ENCODE measurements around the gene CUEDC1.

GRCh38 chr17:57984261-57984890, 29.2 kb upstream of the CUEDC1 start:
- TF ChIP-seq, protein P1, sequence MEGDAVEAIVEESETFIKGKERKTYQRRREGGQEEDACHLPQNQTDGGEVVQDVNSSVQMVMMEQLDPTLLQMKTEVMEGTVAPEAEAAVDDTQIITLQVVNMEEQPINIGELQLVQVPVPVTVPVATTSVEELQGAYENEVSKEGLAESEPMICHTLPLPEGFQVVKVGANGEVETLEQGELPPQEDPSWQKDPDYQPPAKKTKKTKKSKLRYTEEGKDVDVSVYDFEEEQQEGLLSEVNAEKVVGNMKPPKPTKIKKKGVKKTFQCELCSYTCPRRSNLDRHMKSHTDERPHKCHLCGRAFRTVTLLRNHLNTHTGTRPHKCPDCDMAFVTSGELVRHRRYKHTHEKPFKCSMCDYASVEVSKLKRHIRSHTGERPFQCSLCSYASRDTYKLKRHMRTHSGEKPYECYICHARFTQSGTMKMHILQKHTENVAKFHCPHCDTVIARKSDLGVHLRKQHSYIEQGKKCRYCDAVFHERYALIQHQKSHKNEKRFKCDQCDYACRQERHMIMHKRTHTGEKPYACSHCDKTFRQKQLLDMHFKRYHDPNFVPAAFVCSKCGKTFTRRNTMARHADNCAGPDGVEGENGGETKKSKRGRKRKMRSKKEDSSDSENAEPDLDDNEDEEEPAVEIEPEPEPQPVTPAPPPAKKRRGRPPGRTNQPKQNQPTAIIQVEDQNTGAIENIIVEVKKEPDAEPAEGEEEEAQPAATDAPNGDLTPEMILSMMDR (IDR thresholded peaks at IDR 0.05) = no peak
- no peak for TF ChIP-seq EZH2 (IDR thresholded peaks at IDR 0.05; ENCODE audit: borderline replicate concordance, insufficient read depth, low read depth, low read length, poor library complexity, severe bottlenecking)

Data from B cell (primary cell).